GM19239 (cell line): ENCODE data around the gene LRRC71.

ENCODE experiments used
- DNase-seq: peaks from one replicate; pipeline ENCODE4 v3.0.0; 2011; ENCODE audit warnings: low spot score; ENCODE audit not compliant: insufficient read length
- FAIRE-seq: peaks from 2 replicates; lab custom pipeline; 2011; peaks lifted over from hg19 to GRCh38; lab: Jason Lieb, UNC

The LRRC71 gene

DNA sequence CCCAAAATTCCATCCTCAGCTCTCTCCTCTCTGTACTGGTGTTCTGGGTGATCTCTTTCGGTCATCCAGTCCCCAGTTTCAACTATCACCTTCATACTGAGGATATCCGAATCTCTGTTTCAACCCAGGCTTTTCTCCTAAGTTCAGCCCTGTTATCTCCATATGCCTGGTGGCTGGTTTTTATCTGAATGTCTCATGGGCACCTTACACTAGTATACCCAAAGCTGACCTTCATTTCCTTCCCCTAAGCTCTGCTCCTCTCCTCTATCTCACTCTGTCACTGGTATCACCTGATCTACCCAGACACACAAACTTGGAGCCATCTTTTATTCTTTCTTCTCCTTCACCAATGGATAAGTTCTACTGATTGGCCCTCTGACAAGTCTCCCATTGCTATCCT, 53.0 kb downstream of the LRRC71 start:
- DNase-seq (no peak), FAIRE-seq (no peak)

DNA sequence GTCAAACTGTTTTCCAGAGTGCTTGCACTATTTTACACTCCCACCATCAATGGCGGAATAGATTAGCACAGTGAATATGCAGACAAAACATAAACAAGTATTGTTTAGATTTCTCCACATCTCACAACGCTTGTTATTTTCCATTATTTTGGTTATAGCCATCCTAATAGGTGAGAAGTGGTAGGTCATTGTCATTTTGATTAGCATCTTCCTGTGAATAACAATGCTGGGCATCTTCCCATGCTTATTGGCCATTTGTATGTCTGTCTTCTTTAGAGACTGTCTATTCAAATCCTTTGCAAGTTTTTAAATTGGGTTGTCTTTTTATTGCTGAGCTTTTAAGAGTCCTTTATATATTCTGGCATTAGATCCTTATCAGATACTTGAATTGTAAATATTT, 54.7 kb downstream of the LRRC71 start:
- no peak for FAIRE-seq
- no peak for DNase-seq

- FAIRE-seq: no peak
- DNase-seq: no peak
Observed at GRCh38 chr1:156980551-156980950, 60.1 kb downstream of the LRRC71 start.
